Tibial nerve (tissue), 4 donors: Measurements from ENCODE around the gene OR14A2.

Experiments
- CTCF ChIP-seq, 5 experiments: fragments of 200-600 bp in 3 of 5; fragments of 450-650 bp in 2 of 5; sonication (generic) in 3 of 5; IDR thresholded peaks; one replicate each; pipeline ENCODE4 v1.5.1; 2016 to 2019; ENCODE audit warnings: antibody characterized with exemption in 5 of 5, mild to moderate bottlenecking in 3 of 5, moderate library complexity in 2 of 5
- EP300 ChIP-seq, 2 donors: sonication (generic); formaldehyde crosslinking; IDR thresholded peaks; one replicate each; pipeline ENCODE4 v1.6.1; 2017; ENCODE audit warnings: antibody characterized with exemption in 2 of 2, mild to moderate bottlenecking in 1 of 2
- POLR2A ChIP-seq, 2 donors: fragments of 450-650 bp; IDR thresholded peaks; one replicate each; pipeline ENCODE4 v1.6.1; 2017; ENCODE audit warnings: antibody characterized with exemption in 2 of 2, mild to moderate bottlenecking in 2 of 2, moderate library complexity in 2 of 2

GRCh38 chr1:247740721-247741120 is 7.2 kb downstream of the OR14A2 start:
- TF ChIP-seq CTCF (IDR thresholded peaks at IDR 0.05) (no peak), EP300 (IDR thresholded peaks at IDR 0.05) (no peak), POLR2A (IDR thresholded peaks at IDR 0.05) (no peak)
